ENCODE measurements around the gene NDUFAF5. TPM values are rescaled to one million over a fixed set of nuclear protein-coding genes. Genes with fewer than 3 reads are reported as not detected.

The NDUFAF5 gene
- total RNA-seq, 1 experiment from 2014 or later: 40.2 TPM

DNA sequence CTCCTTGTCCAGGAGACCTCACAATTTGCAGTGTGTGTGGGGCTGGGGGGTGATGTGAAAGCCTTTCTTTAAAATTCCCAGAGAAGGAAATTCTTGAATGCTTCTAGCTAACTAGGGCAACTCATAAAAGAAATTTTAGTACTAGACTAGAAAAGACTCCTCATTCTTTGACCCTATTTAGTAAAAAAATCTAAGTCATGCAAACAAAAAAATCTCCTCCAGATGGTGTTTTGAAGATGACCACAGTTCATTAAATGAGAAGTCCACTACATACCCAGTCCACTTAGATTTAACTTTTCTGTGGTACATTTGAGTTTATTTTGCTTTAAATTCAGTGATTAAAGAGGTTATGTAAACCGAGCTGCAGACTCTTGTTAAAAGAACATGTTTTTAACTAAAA lies 67.5 kb downstream of the NDUFAF5 start:
- Histone ChIP-seq H3K4me2 (ENCODE audit: insufficient read depth, insufficient read length, low read length) (no peak overlapping the region), H2AFZ (ENCODE audit: low read length) (no peak overlapping the region), H3K23me2 (ENCODE audit: insufficient read length, low read depth, low read length, poor library complexity, severe bottlenecking) (no peaks in the 10 kb centered on the region), H2BK20ac (ENCODE audit: low read depth, low read length, poor library complexity, severe bottlenecking) (no peak overlapping the region), H2BK12ac (ENCODE audit: insufficient read length, low read depth, low read length) (no peak overlapping the region), H2AK5ac (ENCODE audit: insufficient read length, low read length) (no peak overlapping the region), H3T11ph (ENCODE audit: low read length) (no peak overlapping the region), H4K20me1 (ENCODE audit: control insufficient read depth, insufficient read depth, insufficient read length) (no peaks in the 10 kb centered on the region), H2BK15ac (ENCODE audit: low read depth, low read length) (no peak overlapping the region), H3K79me2 (ENCODE audit: insufficient read depth, low read length) (no peaks in the 10 kb centered on the region), H3K18ac (ENCODE audit: insufficient read length, low read depth, low read length) (no peak overlapping the region), H2BK120ac (ENCODE audit: low read depth, low read length, poor library complexity, severe bottlenecking) (no peak overlapping the region), H2BK5ac (ENCODE audit: insufficient read length, low read length) (no peak overlapping the region), H3K4me1 (ENCODE audit: insufficient read depth, low read length) (no peaks in the 10 kb centered on the region), H4K91ac (ENCODE audit: insufficient read length, low read depth, low read length) (no peak overlapping the region), H3K9ac (ENCODE audit: extremely low read depth, insufficient read length, low read length) (no peak overlapping the region), H3K79me1 (ENCODE audit: insufficient read depth, low read depth, low read length, poor library complexity, severe bottlenecking) (no peaks in the 10 kb centered on the region), H3K9me3 (ENCODE audit: control insufficient read depth, low read depth, low read length) (no peaks in the 10 kb centered on the region), H3K23ac (ENCODE audit: insufficient read length, low read depth, low read length) (no peak overlapping the region), H3K4ac (ENCODE audit: low read depth, low read length) (no peak overlapping the region), H3K27me3 (ENCODE audit: insufficient read depth, low read length) (no peaks in the 10 kb centered on the region), H3K27ac (ENCODE audit: insufficient read length, low read depth, low read length) (no peak overlapping the region), H3K56ac (ENCODE audit: insufficient read length, low read depth, low read length) (no peak overlapping the region), H4K5ac (ENCODE audit: insufficient read length, low read depth, low read length) (no peak overlapping the region), H3K14ac (ENCODE audit: insufficient read depth, low read length) (no peak overlapping the region), H4K8ac (replicated peaks; ENCODE audit: insufficient read length, low read depth, low read length) (no peak overlapping the region)
- WGBS (ENCODE audit: extremely low coverage, insufficient read length, low lambda C conversion rate): no CpG with 5 or more reads among the region's 1 CpG
- TF ChIP-seq CTCF (conservative IDR thresholded peaks at IDR 0.05): no peak
- no peaks in the 10 kb centered on the region; a peak in 1 of 5 replicates for H3K9me3 Mint-ChIP-seq
- H3K4me1 Mint-ChIP-seq: peaks cover 8 to 9% of the 10 kb centered on the region in 2 experiments
- H3K36me3 Mint-ChIP-seq (ENCODE audit: insufficient read depth in 1 of 3, low read depth in 3 of 3): no peaks in the 10 kb centered on the region
- H3K27me3 Mint-ChIP-seq (ENCODE audit: low read depth): peaks cover 4% of the 10 kb centered on the region; the same call in 1 of the 2 replicates
- no peak overlapping the region for H3K27ac Mint-ChIP-seq
- DNase-seq: no peak
- H3K4me3 Mint-ChIP-seq: no peak overlapping the region

Measured in H9 (cell line).